H1 (cell line): ENCODE results near the gene LRG1. TPM values are rescaled to one million over a fixed set of nuclear protein-coding genes. Genes with fewer than 3 reads are reported as not detected.

Experiments
- CTCF ChIA-PET: fragments of 300-600 bp; sonication (Branson Sonifier 250); formaldehyde crosslinking; loops from one replicate; lab custom pipeline; 2021; ENCODE audit not compliant: partially characterized antibody; lab: Charles Lee
- POLR2A ChIA-PET: fragments of 300-600 bp; sonication (Branson Sonifier 250); formaldehyde crosslinking; loops from one replicate; lab custom pipeline; 2021; ENCODE audit warnings: inconsistent platforms; ENCODE audit not compliant: partially characterized antibody; lab: Charles Lee
- DNase-seq, 2 experiments: peaks; one replicate each; pipeline versions ENCODE4 v3.0.0 to v3.0.0-alpha.2; 2010 to 2022; ENCODE audit warnings: low spot score in 2 of 2, low read depth in 1 of 2, mixed read lengths in 1 of 2
- FAIRE-seq: peaks from 2 replicates; lab custom pipeline; 2011; peaks lifted over from hg19 to GRCh38; lab: Jason Lieb, UNC
- H2AFZ ChIP-seq: 2 replicates; pipeline ENCODE4 v1.8.1; 2012; ENCODE audit warnings: low read length, inconsistent platforms
- H2AK5ac ChIP-seq: 2 replicates; pipeline ENCODE4 v1.6.1; 2013; ENCODE audit warnings: low read depth, low read length
- H2BK120ac ChIP-seq: replicated peaks from 2 replicates; pipeline ENCODE3; 2013; ENCODE audit warnings: low read depth, low read length, inconsistent platforms
- H2BK12ac ChIP-seq: 2 replicates; pipeline ENCODE4 v1.6.1; 2013; ENCODE audit warnings: low read depth, low read length
- H2BK15ac ChIP-seq: 2 replicates; pipeline ENCODE4 v1.6.1; 2013; ENCODE audit warnings: low read length
- H2BK20ac ChIP-seq: 2 replicates; pipeline ENCODE4 v1.6.1; 2013; ENCODE audit warnings: low read length
- H2BK5ac ChIP-seq: 2 replicates; pipeline ENCODE4 v1.6.1; 2013; ENCODE audit warnings: low read depth, low read length
- H3K14ac ChIP-seq: 2 replicates; pipeline ENCODE4 v1.6.1; 2013; ENCODE audit warnings: inconsistent platforms; ENCODE audit not compliant: insufficient read length
- H3K18ac ChIP-seq: 2 replicates; pipeline ENCODE4 v1.6.1; 2013; ENCODE audit warnings: low read length; ENCODE audit errors: extremely low read depth
- H3K23ac ChIP-seq: 2 replicates; pipeline ENCODE4 v1.6.1; 2013; ENCODE audit warnings: inconsistent platforms; ENCODE audit not compliant: insufficient read length
- H3K23me2 ChIP-seq: 2 replicates; pipeline ENCODE4 v1.6.1; 2013; ENCODE audit warnings: low read depth, low read length
- H3K27ac ChIP-seq: 2 replicates; pipeline ENCODE4 v1.6.1; 2011; ENCODE audit warnings: low read depth, low read length, inconsistent platforms
- H3K27me3 ChIP-seq, 4 experiments: replicated peaks in 1 of 4; 1 replicate in 1 of 4; 2 replicates in 3 of 4; pipeline versions ENCODE4 v1.6.1 to v1.8.1; 2011 to 2013; ENCODE audit warnings: low read length in 3 of 4, mild to moderate bottlenecking in 3 of 4, inconsistent platforms in 2 of 4, mixed read lengths in 2 of 4, moderate library complexity in 1 of 4; ENCODE audit not compliant: control insufficient read depth in 3 of 4, insufficient read depth in 3 of 4; ENCODE audit errors: extremely low read depth in 1 of 4
- H3K36me3 ChIP-seq, 4 experiments: 2 replicates each; pipeline versions ENCODE4 v1.6.1 to v1.8.1; 2011 to 2013; ENCODE audit warnings: mild to moderate bottlenecking in 4 of 4, low read length in 3 of 4, moderate library complexity in 2 of 4, control low read depth in 1 of 4, inconsistent platforms in 1 of 4; ENCODE audit not compliant: insufficient read depth in 4 of 4, control insufficient read depth in 2 of 4
- H3K4ac ChIP-seq: replicated peaks from 2 replicates; pipeline ENCODE3; 2013; ENCODE audit warnings: low read length, low read depth, mixed read lengths, inconsistent platforms; ENCODE audit not compliant: insufficient read length
- H3K4me1 ChIP-seq, 4 experiments: replicated peaks in 1 of 4; 1 replicate in 1 of 4; 2 replicates in 3 of 4; pipeline versions ENCODE4 v1.6.1 to v1.8.1; 2011 to 2013; ENCODE audit warnings: low read length in 3 of 4, inconsistent platforms in 2 of 4, mixed read lengths in 1 of 4; ENCODE audit not compliant: insufficient read depth in 4 of 4, control insufficient read depth in 3 of 4
- H3K4me2 ChIP-seq, 2 experiments: 2 replicates each; pipeline versions ENCODE4 v1.6.1 to v1.8.1; 2011 to 2013; ENCODE audit warnings: low read depth in 2 of 2, low read length in 2 of 2, control low read depth in 1 of 2, inconsistent platforms in 1 of 2, mild to moderate bottlenecking in 1 of 2; ENCODE audit not compliant: insufficient read depth in 1 of 2
- H3K4me3 ChIP-seq, 4 experiments: fragments of 200-600, 300-600 bp in 1 of 4; sonication (generic), shearing (Covaris generic), sonication (Bioruptor Twin) in 1 of 4; 2 replicates each; pipeline versions ENCODE4 v1.5.1 to v1.8.1; 2011 to 2016; ENCODE audit warnings: low read length in 4 of 4, low read depth in 3 of 4, control low read depth in 2 of 4, inconsistent platforms in 2 of 4, mild to moderate bottlenecking in 2 of 4, mixed read lengths in 1 of 4, moderate library complexity in 1 of 4; ENCODE audit not compliant: insufficient read depth in 2 of 4; ENCODE audit errors: extremely low read depth in 1 of 4
- H3K56ac ChIP-seq: replicated peaks from 2 replicates; pipeline ENCODE3; 2013; ENCODE audit warnings: low read depth, mild to moderate bottlenecking, mixed read lengths, low read length, inconsistent platforms; ENCODE audit not compliant: insufficient read length
- H3K79me1 ChIP-seq: 2 replicates; pipeline ENCODE4 v1.6.1; 2013; ENCODE audit warnings: low read depth, low read length, control low read depth
- H3K79me2 ChIP-seq, 2 experiments: 2 replicates each; pipeline versions ENCODE4 v1.6.1 to v1.8.1; 2012 to 2013; ENCODE audit warnings: low read length in 2 of 2, mild to moderate bottlenecking in 2 of 2, inconsistent platforms in 1 of 2; ENCODE audit not compliant: insufficient read depth in 2 of 2, control insufficient read depth in 1 of 2
- H3K9ac ChIP-seq, 4 experiments: replicated peaks in 1 of 4; 1 replicate in 1 of 4; 2 replicates in 3 of 4; pipeline versions ENCODE4 v1.6.1 to v1.8.1; 2011 to 2013; ENCODE audit warnings: low read depth in 3 of 4, low read length in 3 of 4, control low read depth in 2 of 4, mild to moderate bottlenecking in 2 of 4, moderate library complexity in 2 of 4, inconsistent platforms in 1 of 4; ENCODE audit errors: extremely low read depth in 1 of 4
- H3K9me3 ChIP-seq, 2 experiments: 2 replicates each; pipeline versions ENCODE4 v1.6.1 to v1.8.1; 2012 to 2013; ENCODE audit warnings: mild to moderate bottlenecking in 2 of 2, moderate library complexity in 2 of 2, control low read depth in 1 of 2, inconsistent platforms in 1 of 2, low read depth in 1 of 2, low read length in 1 of 2, mixed read lengths in 1 of 2; ENCODE audit not compliant: insufficient read depth in 2 of 2
- H4K20me1 ChIP-seq, 2 experiments: replicated peaks in 1 of 2; 2 replicates each; pipeline versions ENCODE3 to v1.8.1; 2011 to 2013; ENCODE audit warnings: inconsistent platforms in 2 of 2, low read length in 2 of 2, mild to moderate bottlenecking in 1 of 2; ENCODE audit not compliant: insufficient read depth in 2 of 2, control insufficient read depth in 1 of 2
- H4K5ac ChIP-seq: 2 replicates; pipeline ENCODE4 v1.6.1; 2013; ENCODE audit warnings: low read length, low read depth, mixed read lengths, inconsistent platforms; ENCODE audit not compliant: insufficient read length
- H4K8ac ChIP-seq: 2 replicates; pipeline ENCODE4 v1.8.0; 2013; ENCODE audit warnings: mild to moderate bottlenecking, moderate library complexity, low read length, inconsistent platforms; ENCODE audit not compliant: insufficient read depth; ENCODE audit errors: extremely low read depth
- H4K91ac ChIP-seq: replicated peaks from 2 replicates; pipeline ENCODE3; 2013; ENCODE audit warnings: low read length, mixed read lengths, inconsistent platforms; ENCODE audit not compliant: insufficient read length
- BACH1 ChIP-seq: IDR thresholded peaks from 2 replicates; pipeline ENCODE4 v1.6.1; 2012; ENCODE audit warnings: low read length, improper control_type of control experiment
- CHD2 ChIP-seq: IDR thresholded peaks from 2 replicates; pipeline ENCODE4 v1.6.1; 2012; ENCODE audit warnings: low read length, improper control_type of control experiment
- CREB1 ChIP-seq: IDR thresholded peaks from 2 replicates; pipeline ENCODE4 v1.6.1; 2012; ENCODE audit warnings: inconsistent platforms
- HDAC2 ChIP-seq, 2 experiments: fragments of 300-600 bp in 1 of 2; sonication (generic) in 1 of 2; IDR thresholded peaks; 2 replicates each; pipeline ENCODE4 v1.6.1; 2011 to 2012; ENCODE audit warnings: low read depth in 2 of 2, low read length in 2 of 2, mild to moderate bottlenecking in 2 of 2, moderate library complexity in 2 of 2, borderline replicate concordance in 1 of 2, inconsistent platforms in 1 of 2
- HDAC6 ChIP-seq: IDR thresholded peaks from one replicate; pipeline ENCODE4 v1.7.1; 2012; ENCODE audit warnings: low read depth, mild to moderate bottlenecking, inconsistent platforms, low read length, moderate library complexity
- JUND ChIP-seq: IDR thresholded peaks from 2 replicates; pipeline ENCODE4 v1.6.1; 2011; ENCODE audit warnings: mild to moderate bottlenecking, improper control_type of control experiment, low read length
- KDM5A ChIP-seq: fragments of 200-600 bp; IDR thresholded peaks from 2 replicates; pipeline ENCODE4 v1.7.1; 2012; ENCODE audit warnings: mild to moderate bottlenecking, low read length, inconsistent platforms, mixed read lengths
- POLR2AphosphoS5 ChIP-seq: IDR thresholded peaks from 2 replicates; pipeline ENCODE4 v1.6.1; 2011; ENCODE audit warnings: low read depth, low read length
- RAD21 ChIP-seq, 2 experiments: IDR thresholded peaks in 1 of 2; conservative IDR thresholded peaks in 1 of 2; 2 replicates each; pipeline ENCODE4 v1.6.1; 2011; ENCODE audit warnings: low read depth in 2 of 2, low read length in 2 of 2, improper control_type of control experiment in 1 of 2, inconsistent platforms in 1 of 2, mild to moderate bottlenecking in 1 of 2, moderate library complexity in 1 of 2
- RBBP5 ChIP-seq: IDR thresholded peaks from 2 replicates; pipeline ENCODE4 v1.7.1; 2012; ENCODE audit warnings: low read depth, mild to moderate bottlenecking, inconsistent platforms, low read length, moderate library complexity, borderline replicate concordance
- RXRA ChIP-seq: IDR thresholded peaks from 2 replicates; pipeline ENCODE4 v1.6.1; 2011; ENCODE audit warnings: low read depth, mild to moderate bottlenecking, low read length, moderate library complexity; ENCODE audit not compliant: insufficient read depth
- SIX5 ChIP-seq: IDR thresholded peaks from 2 replicates; pipeline ENCODE4 v1.6.1; 2011; ENCODE audit warnings: mild to moderate bottlenecking, low read depth, low read length
- WGBS, 2 experiments: shearing (Covaris generic) in 1 of 2; methylation state at CpG; one replicate each; pipeline versions ENCODE4 v1.1.6 to v1.1.7; 2013 to 2015; ENCODE audit warnings: low lambda C conversion rate in 2 of 2, mixed read lengths in 2 of 2, inconsistent platforms in 1 of 2, low coverage in 1 of 2, missing lambda C conversion rate in 1 of 2; ENCODE audit not compliant: insufficient replicate concordance in 2 of 2, insufficient coverage in 1 of 2, insufficient read length in 1 of 2; ENCODE audit errors: extremely low coverage in 1 of 2, missing lambda C conversion rate in 1 of 2; 5-methylcytosine and 5-hydroxymethylcytosine counted together
- polyA plus RNA-seq, 7 experiments: library from polyadenylated mRNA; depleted of rRNA in 3 of 7; stranded (reverse) in 5 of 7; unstranded in 2 of 7; fragments of >200 nt in 5 of 7; fragments of 200-250 nt in 2 of 7; gene quantifications; 1 replicate in 5 of 7; 2 replicates in 1 of 7; 4 replicates in 1 of 7; pipeline versions ENCODE4 v1.2.1 to v1.2.3, GENCODE V29; 2011 to 2013; ENCODE audit warnings: missing spikeins in 2 of 7, mixed read lengths in 2 of 7
- total RNA-seq: library from RNA; stranded (reverse); fragmentation: NEBNext Ultra II Directional; extraction: Animal tissue kit (Norgen Biotek cat#: 25700); gene quantifications from 2 replicates; pipeline ENCODE4 v1.2.1, GENCODE V29; 2021
- TF ChIP-seq, protein P1 (sequence below): IDR thresholded peaks from 2 replicates; pipeline ENCODE4 v1.6.1; 2011; ENCODE audit warnings: low read length, improper control_type of control experiment

Gene LRG1
- total and polyA plus RNA-seq, 2 of the 8 experiments (the other 6 are each of a cell fraction or from before 2014, with no cell fraction given), result 0.48 to 0.79 TPM

DNA sequence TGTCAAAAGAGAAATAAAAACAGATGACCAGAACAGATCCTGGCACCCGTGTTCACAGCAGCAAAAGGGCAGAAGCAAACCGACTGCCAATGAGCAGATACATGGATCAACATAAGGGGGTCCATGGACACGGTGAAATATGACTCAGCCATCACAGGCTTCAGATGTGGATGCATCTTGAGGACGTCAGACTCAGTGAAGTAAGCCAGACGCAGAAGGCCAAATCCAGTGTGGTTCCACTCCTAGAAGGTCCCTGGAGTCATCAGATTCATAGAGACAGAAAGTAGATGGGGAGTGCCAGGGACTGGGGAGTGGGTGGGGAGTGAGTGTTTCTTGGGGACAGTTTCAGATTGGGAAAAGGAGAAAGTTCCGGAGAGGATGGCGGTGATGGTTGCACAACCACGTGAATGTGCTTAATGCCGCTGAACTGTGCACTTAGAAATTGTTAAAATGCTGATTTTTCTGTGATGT, 48.5 kb upstream of the LRG1 start:
- WGBS, 2 experiments, result 89% methylated on average over 9 of the region's 9 CpGs; no CpG with 5 or more reads in 1 of the 2 experiments
- ChIA-PET CTCF (interaction anchor here (0.6 to 8.6 kb wide), 13 partner anchors 9 to 323 kb away, joined by 3 to 49 read pairs (median 6); partner anchors contain the start of genes PLIN4 and PLIN5), POLR2A (interaction anchor here (1.0 to 4.1 kb wide), 2 partner anchors 13 to 29 kb away, joined by 5 to 19 read pairs; no protein-coding TSS in a partner anchor)
- no peak overlapping the region for H2AFZ ChIP-seq
- H2AK5ac ChIP-seq, result no peak overlapping the region
- H3K4me2 ChIP-seq, result no peak overlapping the region
- no peak overlapping the region for H4K91ac ChIP-seq
- H3K9ac ChIP-seq, result no peak overlapping the region
- H3K36me3 ChIP-seq, result no peaks in the 10 kb centered on the region
- H3K4me1 ChIP-seq, result peaks cover 0 to 4% (median 2%) of the 10 kb centered on the region in 4 experiments; a peak in 3 of 7 replicates
- no peak overlapping the region for H3K27ac ChIP-seq
- H3K23me2 ChIP-seq, result peaks cover 3% of the 10 kb centered on the region
- H3K23ac ChIP-seq, result no peak overlapping the region
- DNase-seq (no peak), FAIRE-seq (no peak)
- H2BK12ac ChIP-seq, result no peak overlapping the region
- H3K4me3 ChIP-seq, result no peak overlapping the region
- peaks cover 0 to 2% of the 10 kb centered on the region in 2 experiments for H4K20me1 ChIP-seq
- 0 out of 2 replicates have a peak overlapping the region, but pooled peaks have one; percentile 8 for H2BK5ac ChIP-seq
- no peak overlapping the region for H3K56ac ChIP-seq
- no peak overlapping the region for H4K8ac ChIP-seq
- 0 out of 2 replicates have a peak overlapping the region, but pooled peaks have one; percentile 21 for H2BK20ac ChIP-seq
- peak overlapping the region; percentile 81 for H2BK15ac ChIP-seq
- no peak overlapping the region for H4K5ac ChIP-seq
- H3K14ac ChIP-seq, result no peak overlapping the region
- H2BK120ac ChIP-seq, result no peak overlapping the region
- no peaks in the 10 kb centered on the region for H3K9me3 ChIP-seq
- H3K4ac ChIP-seq, result no peak overlapping the region
- H3K79me2 ChIP-seq, result no peaks in the 10 kb centered on the region
- H3K18ac ChIP-seq, result no peak overlapping the region
- peaks cover 0 to 9% (median 4%) of the 10 kb centered on the region in 4 experiments; a peak in 4 of 7 replicates for H3K27me3 ChIP-seq
- no peaks in the 10 kb centered on the region for H3K79me1 ChIP-seq
- TF ChIP-seq RBBP5 (no peak), HDAC6 (no peak), SIX5 (no peak), CHD2 (no peak), JUND (no peak), CREB1 (no peak), KDM5A (no peak), POLR2AphosphoS5 (no peak), RXRA (no peak), HDAC2 (IDR thresholded peaks at IDR 0.05; ENCODE audit: borderline replicate concordance in 1 of 2, low read depth in 2 of 2, low read length in 2 of 2) (no peak), RAD21 (IDR thresholded peaks at IDR 0.05 in 1 of 2, conservative IDR thresholded peaks at IDR 0.05 in 1 of 2; ENCODE audit: low read depth in 2 of 2, low read length in 2 of 2) (no peak), BACH1 (no peak)
- TF ChIP-seq, protein P1, sequence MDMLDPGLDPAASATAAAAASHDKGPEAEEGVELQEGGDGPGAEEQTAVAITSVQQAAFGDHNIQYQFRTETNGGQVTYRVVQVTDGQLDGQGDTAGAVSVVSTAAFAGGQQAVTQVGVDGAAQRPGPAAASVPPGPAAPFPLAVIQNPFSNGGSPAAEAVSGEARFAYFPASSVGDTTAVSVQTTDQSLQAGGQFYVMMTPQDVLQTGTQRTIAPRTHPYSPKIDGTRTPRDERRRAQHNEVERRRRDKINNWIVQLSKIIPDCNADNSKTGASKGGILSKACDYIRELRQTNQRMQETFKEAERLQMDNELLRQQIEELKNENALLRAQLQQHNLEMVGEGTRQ, result no peak
